ENCODE data around the gene AFAP1L2.

Gene AFAP1L2, protein sequence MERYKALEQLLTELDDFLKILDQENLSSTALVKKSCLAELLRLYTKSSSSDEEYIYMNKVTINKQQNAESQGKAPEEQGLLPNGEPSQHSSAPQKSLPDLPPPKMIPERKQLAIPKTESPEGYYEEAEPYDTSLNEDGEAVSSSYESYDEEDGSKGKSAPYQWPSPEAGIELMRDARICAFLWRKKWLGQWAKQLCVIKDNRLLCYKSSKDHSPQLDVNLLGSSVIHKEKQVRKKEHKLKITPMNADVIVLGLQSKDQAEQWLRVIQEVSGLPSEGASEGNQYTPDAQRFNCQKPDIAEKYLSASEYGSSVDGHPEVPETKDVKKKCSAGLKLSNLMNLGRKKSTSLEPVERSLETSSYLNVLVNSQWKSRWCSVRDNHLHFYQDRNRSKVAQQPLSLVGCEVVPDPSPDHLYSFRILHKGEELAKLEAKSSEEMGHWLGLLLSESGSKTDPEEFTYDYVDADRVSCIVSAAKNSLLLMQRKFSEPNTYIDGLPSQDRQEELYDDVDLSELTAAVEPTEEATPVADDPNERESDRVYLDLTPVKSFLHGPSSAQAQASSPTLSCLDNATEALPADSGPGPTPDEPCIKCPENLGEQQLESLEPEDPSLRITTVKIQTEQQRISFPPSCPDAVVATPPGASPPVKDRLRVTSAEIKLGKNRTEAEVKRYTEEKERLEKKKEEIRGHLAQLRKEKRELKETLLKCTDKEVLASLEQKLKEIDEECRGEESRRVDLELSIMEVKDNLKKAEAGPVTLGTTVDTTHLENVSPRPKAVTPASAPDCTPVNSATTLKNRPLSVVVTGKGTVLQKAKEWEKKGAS

DNA sequence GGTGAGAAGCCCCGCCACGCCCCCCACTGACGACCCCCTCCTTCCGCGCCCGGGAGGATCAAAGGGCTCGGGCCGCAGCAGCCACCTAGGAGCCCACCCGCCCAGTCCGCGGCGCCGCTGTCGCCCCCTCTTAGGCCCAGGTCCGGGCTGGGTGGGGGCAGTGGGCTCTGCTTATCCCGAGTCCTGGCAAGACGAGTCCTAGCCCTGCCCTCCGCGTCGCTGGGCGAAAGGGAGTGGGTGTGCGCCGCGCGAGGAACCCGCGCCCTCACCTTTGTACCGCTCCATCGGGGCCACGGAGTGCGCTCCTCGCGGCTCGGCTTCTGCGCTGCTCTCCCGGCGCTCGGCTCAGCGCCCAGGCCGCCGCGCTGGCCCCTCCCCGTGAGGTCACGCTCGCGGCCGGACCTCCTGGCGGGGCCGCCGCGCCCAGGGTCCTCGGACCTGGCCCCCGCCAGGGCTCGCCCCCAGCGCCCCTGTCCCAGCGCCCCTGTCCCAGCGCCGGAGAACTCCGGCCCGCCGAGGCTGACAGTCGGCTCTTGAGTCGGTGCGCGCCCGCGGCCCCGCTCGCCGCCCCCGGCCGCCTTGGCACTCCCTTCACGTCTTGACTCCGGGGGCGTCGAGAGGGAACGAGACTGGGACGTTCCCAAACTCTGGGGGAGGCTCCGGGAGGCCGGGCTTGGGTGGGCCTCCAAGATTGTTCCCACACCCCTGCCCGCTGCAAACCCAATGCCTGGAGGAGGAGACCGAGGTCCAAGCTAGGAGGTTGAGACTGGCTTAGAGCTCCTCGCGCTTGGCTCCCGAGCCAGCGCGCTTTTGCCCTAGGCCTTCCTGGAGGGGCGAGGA is at the start of gene AFAP1L2:
AFAP1L2 (minus strand) TSS at position 332 of the 840 bp plus-strand sequence; CDS start at position 285, 47 bp downstream.
- DNase-seq (ENCODE audit: low read depth in 2 of 2, low spot score in 1 of 2): no peak

DNA sequence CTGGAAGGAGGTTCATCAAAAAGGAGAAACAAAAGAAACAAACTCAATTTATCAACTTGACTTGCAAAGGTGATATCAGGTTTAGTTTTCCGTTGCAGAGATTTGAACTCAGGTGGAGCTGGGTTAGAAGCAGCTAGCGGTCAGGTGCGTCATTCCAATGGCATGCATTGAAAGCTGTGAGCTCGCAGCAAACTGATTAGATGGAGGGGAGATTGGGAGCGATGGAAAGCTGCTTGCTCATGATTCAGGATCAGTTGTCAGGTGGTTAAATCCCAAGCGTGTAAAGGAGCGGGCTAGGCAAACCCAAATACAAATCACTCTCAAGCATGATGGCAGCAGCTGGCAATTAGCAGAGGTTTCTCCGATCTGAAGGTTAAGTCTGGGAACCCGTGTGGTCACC is 49.3 kb upstream of the AFAP1L2 start:
- no peak for DNase-seq (ENCODE audit: low read depth in 2 of 2, low spot score in 1 of 2)

GRCh38 chr10:114448897-114449296 is 44.6 kb upstream of the AFAP1L2 start:
- DNase-seq (ENCODE audit: low read depth in 2 of 2, low spot score in 1 of 2): no peak

DNA sequence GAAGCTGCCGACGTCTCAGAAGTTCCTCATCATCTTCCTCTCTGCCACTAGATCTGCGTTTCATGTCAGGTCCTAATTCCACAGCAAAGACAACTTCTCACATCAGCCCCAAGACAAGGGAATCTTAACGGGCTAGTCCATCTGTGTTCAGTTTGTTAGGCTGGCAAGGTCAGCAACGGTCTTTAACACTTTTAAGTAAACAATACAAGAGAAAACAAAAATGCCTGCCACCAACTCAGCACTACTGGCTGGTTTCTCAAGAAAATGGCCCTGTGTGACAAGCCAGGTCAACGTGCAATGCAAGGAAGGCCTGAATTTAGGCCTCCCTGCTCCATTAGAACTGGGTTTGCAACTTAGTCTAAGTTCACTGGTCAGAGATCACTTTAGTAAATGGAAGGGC is 41.0 kb upstream of the AFAP1L2 start:
- no peak for DNase-seq (ENCODE audit: low read depth in 2 of 2, low spot score in 1 of 2)

GRCh38 chr10:114444819-114445218 is 40.5 kb upstream of the AFAP1L2 start:
- DNase-seq (ENCODE audit: low read depth in 2 of 2, low spot score in 1 of 2): no peak

- DNase-seq (ENCODE audit: low read depth in 2 of 2, low spot score in 1 of 2): no peak
Observed at GRCh38 chr10:114442091-114442630, 37.9 kb upstream of the AFAP1L2 start.

DNA sequence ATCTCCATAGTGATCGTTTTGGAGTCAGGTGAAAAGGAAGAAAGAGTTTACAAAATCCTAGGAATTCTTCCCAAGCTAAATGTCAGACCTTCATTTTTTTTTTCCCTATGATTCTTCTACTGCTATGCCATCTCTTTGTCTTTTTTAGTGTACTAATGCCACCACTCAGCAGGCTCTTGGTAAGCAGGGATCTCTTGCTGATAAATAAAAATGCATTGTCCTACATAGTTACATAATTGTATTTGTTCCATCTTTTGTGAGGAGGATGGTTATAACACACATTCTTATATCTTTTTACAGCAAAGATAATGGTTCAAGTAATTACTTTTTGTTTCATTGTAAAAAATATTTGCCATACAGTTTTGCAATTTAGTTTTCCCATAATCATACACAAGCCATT is 36.8 kb upstream of the AFAP1L2 start:
- no peak for DNase-seq (ENCODE audit: low read depth in 2 of 2, low spot score in 1 of 2)

DNA sequence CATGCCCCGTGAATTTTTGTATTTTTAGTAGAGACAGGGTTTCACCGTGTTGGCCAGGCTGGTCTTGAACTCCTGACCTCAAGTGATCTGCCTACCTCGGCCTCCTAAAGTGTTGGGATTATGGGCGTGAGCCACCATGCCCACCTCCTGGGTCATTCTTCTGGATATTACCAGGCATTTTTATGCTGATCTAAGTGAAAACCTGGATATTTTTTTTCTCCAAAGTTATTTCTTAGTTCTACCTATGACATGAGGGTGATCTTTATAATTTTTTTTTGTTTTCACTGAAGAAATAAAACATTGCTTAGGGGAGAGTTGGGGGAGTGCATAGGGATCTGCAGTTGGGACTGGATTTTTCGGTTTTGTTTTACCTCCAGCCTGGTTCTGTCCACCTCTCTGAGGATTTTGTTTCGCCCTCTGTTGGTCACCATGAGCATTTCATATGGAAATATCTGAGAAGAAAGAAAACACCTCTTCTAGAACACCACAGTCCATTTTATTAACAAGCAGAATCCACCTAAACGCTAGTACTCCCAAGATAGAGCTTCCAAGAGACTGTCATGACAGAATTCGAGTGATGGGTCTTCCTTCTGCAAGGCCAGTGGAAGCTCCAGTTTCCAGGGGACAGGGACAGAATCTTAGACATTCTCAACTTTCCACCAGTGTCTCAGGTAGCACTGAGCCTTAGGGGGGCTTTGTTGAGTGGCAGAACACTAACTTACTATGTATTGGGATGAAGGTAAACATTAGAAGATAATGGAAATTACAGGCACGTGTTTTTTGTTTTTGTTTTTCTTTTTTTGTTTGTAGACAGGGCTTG is 33.4 kb upstream of the AFAP1L2 start:
- no peak for DNase-seq (ENCODE audit: low read depth in 2 of 2, low spot score in 1 of 2)

DNA sequence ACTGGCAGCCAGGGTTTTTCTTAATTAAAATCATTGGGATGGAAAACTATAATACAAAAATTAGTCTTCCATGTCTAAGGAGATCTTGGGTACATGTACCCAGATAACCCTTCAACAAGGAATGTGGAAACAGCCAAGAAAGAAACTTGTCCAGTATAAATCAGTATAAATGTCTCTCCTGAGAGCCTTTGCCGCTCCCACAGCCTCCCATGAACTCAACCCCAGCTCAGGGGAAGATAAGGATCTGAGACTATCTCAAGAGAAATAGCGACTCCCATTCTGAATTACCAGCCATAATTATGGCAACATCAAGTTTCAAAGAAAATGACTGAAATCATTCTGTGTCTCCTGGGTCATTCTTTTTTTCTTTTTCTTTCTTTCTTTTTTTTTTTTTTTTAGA is 32.6 kb upstream of the AFAP1L2 start:
- DNase-seq (ENCODE audit: low read depth in 2 of 2, low spot score in 1 of 2): no peak

- no peak for DNase-seq (ENCODE audit: low read depth in 2 of 2, low spot score in 1 of 2)
Observed at GRCh38 chr10:114432566-114433093, 28.3 kb upstream of the AFAP1L2 start.

GRCh38 chr10:114431414-114432135 is 27.3 kb upstream of the AFAP1L2 start:
- no peak for DNase-seq (ENCODE audit: low read depth in 2 of 2, low spot score in 1 of 2)

- no peak for DNase-seq (ENCODE audit: low read depth in 2 of 2, low spot score in 1 of 2)
Observed at GRCh38 chr10:114430688-114431413, 26.5 kb upstream of the AFAP1L2 start.

GRCh38 chr10:114429581-114430335 is 25.5 kb upstream of the AFAP1L2 start:
- DNase-seq (ENCODE audit: low read depth in 2 of 2, low spot score in 1 of 2): no peak

- DNase-seq (ENCODE audit: low read depth in 2 of 2, low spot score in 1 of 2): no peak
Observed at GRCh38 chr10:114427124-114427852, 23.0 kb upstream of the AFAP1L2 start.

GRCh38 chr10:114426476-114426875 is 22.2 kb upstream of the AFAP1L2 start:
- no peak for DNase-seq (ENCODE audit: low read depth in 2 of 2, low spot score in 1 of 2)

DNA sequence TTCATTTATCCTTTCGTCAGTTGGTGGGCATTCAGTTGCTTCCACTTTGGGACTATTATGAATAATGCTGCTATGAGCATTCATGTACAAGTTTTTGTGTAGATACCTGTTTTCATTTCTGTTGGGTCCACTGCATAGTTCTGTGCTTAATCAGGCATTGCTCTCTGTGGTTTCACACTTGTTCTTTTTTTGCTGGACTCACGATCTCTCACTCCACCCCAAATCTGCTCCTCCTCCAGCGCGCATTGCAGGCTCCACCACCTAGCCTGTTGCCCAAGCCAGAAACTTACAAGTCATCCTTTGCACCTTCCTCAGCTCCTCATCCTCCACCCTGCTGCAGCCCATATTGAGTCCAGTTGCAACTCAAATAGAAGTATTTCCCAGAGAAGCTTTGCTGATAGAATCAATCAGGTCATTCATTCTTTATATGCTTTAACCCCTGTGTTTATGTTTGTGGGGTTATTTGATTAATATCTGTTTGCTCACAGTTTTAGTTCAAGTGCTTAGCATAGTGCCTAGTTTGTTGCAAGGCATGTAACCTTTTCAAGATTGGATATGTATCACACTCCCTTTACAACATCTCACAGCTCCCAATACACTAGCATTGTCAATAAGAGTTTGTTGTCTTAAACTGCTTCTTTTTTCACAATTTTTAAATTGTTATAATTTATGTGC is 16.6 kb upstream of the AFAP1L2 start:
- no peak for DNase-seq (ENCODE audit: low read depth in 2 of 2, low spot score in 1 of 2)

- DNase-seq (ENCODE audit: low read depth in 2 of 2, low spot score in 1 of 2): no peak
Observed at GRCh38 chr10:114418109-114418508, 13.8 kb upstream of the AFAP1L2 start.

All from stimulated activated CD8-positive, alpha-beta memory T cell treated with anti-CD3 and anti-CD28 coated beads, Interleukin-4, amount 100 ng/mL, for 1 hour (primary cell).